AG09319 (cell line): ENCODE data around the gene PTPN7.
A peak's percentile ranks its signal among the peaks of the same experiment; 100 is the strongest.

Experiments used
- DNase-seq: peaks from one replicate; pipeline ENCODE4 v3.0.0-alpha.2; 2010; ENCODE audit warnings: low read depth; ENCODE audit errors: extremely low read depth
- TF ChIP-seq, protein P1 (sequence below): IDR thresholded peaks from 2 replicates; pipeline ENCODE4 v1.5.1; 2011; ENCODE audit warnings: low read depth, mild to moderate bottlenecking, inconsistent platforms, low read length, moderate library complexity

PTPN7 gene

DNA sequence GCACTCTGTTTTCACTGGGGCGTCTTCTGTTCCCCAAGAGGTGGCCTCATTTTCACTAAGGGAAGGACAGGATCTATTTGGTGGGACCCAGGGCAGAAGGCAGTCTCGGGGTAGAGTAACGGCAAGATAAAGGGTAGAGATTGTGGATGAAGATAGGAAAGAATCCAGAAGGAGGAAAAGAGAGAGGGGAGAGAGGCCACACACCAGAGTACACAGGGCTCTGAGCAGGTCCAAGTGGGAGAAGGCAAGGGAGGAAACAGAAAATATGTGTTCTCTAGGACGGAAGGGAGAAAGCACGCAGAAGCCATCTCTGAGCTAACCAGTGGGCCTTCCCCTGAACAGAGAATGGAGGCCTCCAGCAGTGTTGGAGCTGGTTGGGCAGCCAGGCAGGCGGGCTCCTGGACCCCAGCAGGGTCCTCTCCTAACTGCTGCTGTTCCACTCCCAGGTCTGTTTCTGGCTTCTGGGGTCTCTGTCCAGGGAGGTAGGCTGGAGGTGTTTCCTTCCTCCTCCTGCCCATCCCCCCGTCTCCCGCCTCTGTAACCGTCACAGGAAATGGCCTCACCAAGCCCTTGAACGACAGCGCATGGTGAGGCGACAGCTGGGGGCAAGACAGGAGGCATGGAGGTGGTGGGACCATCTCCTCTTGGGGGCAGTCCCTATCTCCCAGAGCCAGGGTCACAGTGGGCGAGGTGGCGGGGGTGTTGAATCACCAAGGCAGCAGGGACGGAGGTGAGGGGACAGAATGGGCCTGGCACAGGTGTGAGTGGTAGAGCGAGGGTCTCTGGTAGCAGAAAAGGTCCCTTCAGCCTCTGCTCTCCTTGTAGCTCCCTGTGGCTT is 649 bp downstream of the PTPN7 start:
- DNase-seq = no peak
- TF ChIP-seq, protein P1, sequence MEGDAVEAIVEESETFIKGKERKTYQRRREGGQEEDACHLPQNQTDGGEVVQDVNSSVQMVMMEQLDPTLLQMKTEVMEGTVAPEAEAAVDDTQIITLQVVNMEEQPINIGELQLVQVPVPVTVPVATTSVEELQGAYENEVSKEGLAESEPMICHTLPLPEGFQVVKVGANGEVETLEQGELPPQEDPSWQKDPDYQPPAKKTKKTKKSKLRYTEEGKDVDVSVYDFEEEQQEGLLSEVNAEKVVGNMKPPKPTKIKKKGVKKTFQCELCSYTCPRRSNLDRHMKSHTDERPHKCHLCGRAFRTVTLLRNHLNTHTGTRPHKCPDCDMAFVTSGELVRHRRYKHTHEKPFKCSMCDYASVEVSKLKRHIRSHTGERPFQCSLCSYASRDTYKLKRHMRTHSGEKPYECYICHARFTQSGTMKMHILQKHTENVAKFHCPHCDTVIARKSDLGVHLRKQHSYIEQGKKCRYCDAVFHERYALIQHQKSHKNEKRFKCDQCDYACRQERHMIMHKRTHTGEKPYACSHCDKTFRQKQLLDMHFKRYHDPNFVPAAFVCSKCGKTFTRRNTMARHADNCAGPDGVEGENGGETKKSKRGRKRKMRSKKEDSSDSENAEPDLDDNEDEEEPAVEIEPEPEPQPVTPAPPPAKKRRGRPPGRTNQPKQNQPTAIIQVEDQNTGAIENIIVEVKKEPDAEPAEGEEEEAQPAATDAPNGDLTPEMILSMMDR = no peak

DNA sequence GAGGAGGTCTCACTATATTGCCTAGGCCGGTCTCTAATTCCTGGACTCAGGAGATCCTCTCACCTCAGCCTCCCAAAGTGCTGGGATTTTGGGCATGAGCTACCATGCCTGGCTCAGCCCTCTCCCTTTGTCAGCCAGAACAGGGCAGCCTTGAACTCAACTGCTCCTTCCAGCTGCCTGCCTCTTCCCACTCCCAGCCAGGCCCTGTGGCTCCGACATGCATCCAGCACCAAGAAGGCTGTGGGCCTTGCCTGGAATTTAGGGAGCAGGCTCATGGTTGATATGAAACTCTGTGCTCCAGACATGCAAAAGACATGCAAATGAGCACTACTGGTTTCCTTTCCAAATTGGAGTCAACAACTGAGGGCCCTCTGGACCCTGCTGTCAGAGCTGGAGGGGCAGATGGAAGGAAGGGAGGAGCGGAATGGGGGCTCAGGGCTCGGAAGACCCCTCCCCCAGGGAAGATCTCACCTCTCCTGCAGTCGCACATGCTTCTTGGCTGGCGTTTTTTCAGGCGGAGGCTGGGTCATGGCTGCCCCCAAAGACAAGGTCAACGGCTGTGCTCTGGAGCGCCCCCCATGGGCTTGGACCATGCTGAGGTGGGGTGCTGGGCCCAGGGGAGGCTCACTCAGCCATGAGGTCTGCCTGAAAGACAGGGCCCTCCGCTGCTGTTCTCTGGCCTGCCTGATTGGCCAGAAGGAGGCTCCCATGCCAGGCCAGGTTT is 1.4 kb downstream of the PTPN7 start:
- DNase-seq = no peak
- TF ChIP-seq, protein P1 = no peak

GRCh38 chr1:202157945-202158344 is 2.5 kb downstream of the PTPN7 start:
- DNase-seq = no peak
- TF ChIP-seq, protein P1 = no peak

GRCh38 chr1:202156590-202156989 is 3.8 kb downstream of the PTPN7 start:
- TF ChIP-seq, protein P1 = no peak
- DNase-seq = no peak

DNA sequence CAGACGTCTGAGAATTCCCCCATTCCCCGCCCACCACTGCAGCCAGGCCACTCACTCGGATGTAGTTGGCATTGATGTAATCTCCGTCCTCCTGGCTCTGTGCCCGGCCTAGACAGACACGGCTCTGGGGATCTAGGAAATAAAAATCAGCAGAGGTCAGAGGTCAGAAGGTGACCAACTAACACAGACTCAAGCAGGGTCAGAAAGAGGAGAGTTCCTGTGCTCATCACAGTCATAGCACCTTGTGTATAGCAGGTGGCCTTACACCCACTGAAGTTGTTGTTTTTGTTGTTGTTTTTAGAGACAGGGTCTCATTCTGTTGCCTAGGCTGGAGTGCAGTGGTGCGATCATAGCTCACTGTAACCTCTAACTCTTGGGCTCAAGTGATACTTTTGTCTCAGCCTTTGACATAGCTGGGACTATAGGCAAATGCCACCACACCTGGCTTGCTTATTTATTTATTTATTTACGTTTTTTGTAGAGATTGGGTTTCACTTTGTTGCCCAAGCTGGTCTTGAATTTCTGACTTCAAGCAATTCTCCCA is 4.9 kb downstream of the PTPN7 start:
- TF ChIP-seq, protein P1 = no peak
- no peak for DNase-seq

GRCh38 chr1:202154766-202155477 is 5.5 kb downstream of the PTPN7 start:
- peak; percentile 20 for DNase-seq
- TF ChIP-seq, protein P1 = peak; percentile 49
